C4-2B (cell line): Measurements from ENCODE around the gene ULK3.

Experiments
- ZFX ChIP-seq: fragments of 450-650 bp; IDR thresholded peaks from 2 replicates; pipeline ENCODE4 v1.6.1; 2017
- TF ChIP-seq, protein P1 (sequence below): fragments of 450-650 bp; conservative IDR thresholded peaks from 2 replicates; pipeline ENCODE4 v1.5.1; 2017; ENCODE audit warnings: mild to moderate bottlenecking

DNA sequence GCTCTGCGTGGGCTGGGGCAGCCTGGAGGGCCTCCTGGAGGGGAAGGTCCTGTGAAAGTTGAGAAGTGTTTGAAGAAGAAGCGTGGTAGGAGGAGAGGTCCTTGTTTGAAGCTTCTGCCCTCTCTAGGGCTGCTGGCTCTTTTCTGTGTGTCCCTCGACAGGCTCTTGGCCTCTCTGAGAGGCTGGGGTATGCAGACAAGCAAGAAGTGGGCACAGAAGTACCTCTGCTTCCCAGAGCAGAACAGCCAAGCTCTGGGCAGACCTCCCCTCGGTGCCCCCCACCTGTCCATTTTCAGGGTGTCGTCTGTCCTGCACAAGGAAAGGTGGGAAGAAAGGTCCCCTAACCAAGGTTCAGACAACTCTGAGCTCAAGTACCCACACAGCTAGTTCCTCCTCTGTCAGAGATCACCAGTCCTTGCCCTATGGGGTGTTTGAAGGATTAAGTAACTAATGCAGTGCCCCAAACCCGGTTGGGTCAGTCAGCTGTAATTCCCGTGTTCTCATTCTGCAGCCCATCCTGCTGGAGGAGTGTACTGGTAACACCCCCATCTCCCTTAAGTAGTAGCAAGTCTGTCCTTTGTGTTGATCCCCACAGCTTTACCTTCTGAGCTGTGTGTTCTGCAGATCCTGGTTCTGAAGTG lies 54.8 kb downstream of the ULK3 start:
- TF ChIP-seq, protein P1, sequence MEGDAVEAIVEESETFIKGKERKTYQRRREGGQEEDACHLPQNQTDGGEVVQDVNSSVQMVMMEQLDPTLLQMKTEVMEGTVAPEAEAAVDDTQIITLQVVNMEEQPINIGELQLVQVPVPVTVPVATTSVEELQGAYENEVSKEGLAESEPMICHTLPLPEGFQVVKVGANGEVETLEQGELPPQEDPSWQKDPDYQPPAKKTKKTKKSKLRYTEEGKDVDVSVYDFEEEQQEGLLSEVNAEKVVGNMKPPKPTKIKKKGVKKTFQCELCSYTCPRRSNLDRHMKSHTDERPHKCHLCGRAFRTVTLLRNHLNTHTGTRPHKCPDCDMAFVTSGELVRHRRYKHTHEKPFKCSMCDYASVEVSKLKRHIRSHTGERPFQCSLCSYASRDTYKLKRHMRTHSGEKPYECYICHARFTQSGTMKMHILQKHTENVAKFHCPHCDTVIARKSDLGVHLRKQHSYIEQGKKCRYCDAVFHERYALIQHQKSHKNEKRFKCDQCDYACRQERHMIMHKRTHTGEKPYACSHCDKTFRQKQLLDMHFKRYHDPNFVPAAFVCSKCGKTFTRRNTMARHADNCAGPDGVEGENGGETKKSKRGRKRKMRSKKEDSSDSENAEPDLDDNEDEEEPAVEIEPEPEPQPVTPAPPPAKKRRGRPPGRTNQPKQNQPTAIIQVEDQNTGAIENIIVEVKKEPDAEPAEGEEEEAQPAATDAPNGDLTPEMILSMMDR, result no peak
- TF ChIP-seq ZFX, result no peak
